Measurements from ENCODE around the gene ACCS. TPM values are rescaled to one million over a fixed set of nuclear protein-coding genes. Genes with fewer than 3 reads are reported as not detected.
A peak's percentile ranks its signal among the peaks of the same experiment; 100 is the strongest.

ACCS gene
- total RNA-seq, 4 donors from 2014 or later, result 0.58 to 4.0 (median 1.8) TPM

GRCh38 chr11:44108260-44108659 lies 42.2 kb downstream of the ACCS start:
- no peaks in the 10 kb centered on the region for H3K9me3 ChIP-seq
- no peak overlapping the region for H3K4me3 ChIP-seq
- ATAC-seq (no peak), DNase-seq (no peak)
- intact Hi-C loops (cut with DNase I; ENCODE audit: low total_unique reads) (no loop called here), in situ Hi-C loops (cut with MboI; ENCODE audit: low sequenced_read_pairs in 4 of 4) (loop anchor here in 1 of 4 donors (10.0 to 25.0 kb wide), 2 partner anchors 179 to 427 kb away; no protein-coding TSS in a partner anchor)
- H3K4me1 ChIP-seq, result peaks cover 21 to 26% of the 10 kb centered on the region in 2 donors
- peaks cover 0 to 21% of the 10 kb centered on the region in 2 donors for H3K36me3 ChIP-seq
- H3K27ac ChIP-seq, result no peak overlapping the region
- TF ChIP-seq CTCF (IDR thresholded peaks at IDR 0.05 in 4 of 5, conservative IDR thresholded peaks at IDR 0.05 in 1 of 5) (no peak), POLR2A (IDR thresholded peaks at IDR 0.05) (no peak)
- no peaks in the 10 kb centered on the region for H3K27me3 ChIP-seq

- Histone ChIP-seq H3K36me3 (peaks cover 0 to 28% of the 10 kb centered on the region in 2 donors), H3K4me1 (peaks cover 29 to 43% of the 10 kb centered on the region in 2 donors), H3K4me3 (no peak overlapping the region), H3K27me3 (no peaks in the 10 kb centered on the region), H3K9me3 (no peaks in the 10 kb centered on the region), H3K27ac (no peak overlapping the region)
- in situ Hi-C loops (cut with MboI; ENCODE audit: low sequenced_read_pairs in 4 of 4), result loop anchor here in 1 of 4 donors (25.0 kb wide), 1 partner anchor 177 kb away; no protein-coding TSS in a partner anchor
- TF ChIP-seq POLR2A (IDR thresholded peaks at IDR 0.05) (no peak), CTCF (IDR thresholded peaks at IDR 0.05 in 4 of 5, conservative IDR thresholded peaks at IDR 0.05 in 1 of 5) (peak; percentile 56 to 80 (median 67))
- intact Hi-C loops (cut with DNase I; ENCODE audit: low total_unique reads), result loop anchor here (2.0 to 10.0 kb wide), 3 partner anchors 15 to 1625 kb away; partner anchors contain the start of gene EXT2
- ATAC-seq, result peak; percentile 27 to 50
- DNase-seq, result peak; percentile 20 to 50
Observed at GRCh38 chr11:44110231-44110679, 44.2 kb downstream of the ACCS start.

DNA sequence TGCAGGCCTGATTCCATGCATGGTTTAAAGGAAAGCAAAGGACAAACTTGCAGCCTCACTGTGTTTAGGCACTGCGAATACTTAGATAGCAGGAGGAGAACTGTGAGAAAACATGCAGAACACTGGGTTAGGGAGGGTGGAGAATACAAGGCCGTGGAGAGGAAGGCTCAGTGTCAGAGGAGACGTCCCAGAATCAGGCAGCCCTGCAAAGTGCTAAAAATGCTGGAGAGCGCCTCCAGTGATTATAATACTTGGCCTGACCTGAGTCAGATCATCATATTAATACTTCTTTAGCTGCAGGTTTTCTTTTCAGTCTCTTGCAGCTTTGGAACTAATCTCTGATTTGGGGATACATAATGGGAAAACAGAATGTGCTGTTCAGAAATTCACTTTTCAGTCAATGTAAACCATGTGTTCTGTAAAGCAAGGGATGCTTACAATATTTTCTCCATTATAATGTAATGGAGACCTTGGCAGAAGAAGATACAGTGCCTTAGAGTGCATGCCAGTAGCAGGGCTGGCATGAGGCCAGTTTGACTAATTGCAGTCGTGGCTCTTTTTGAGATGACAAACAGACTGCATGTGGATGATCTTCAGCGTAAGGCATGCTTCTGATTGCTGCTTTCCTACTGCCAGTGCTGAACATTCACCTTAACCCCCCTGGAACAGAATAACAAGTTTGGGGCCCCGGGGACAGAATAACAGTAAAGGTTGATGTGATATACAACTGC lies 46.2 kb downstream of the ACCS start:
- Histone ChIP-seq H3K36me3 (peaks cover 0 to 40% of the 10 kb centered on the region in 2 donors), H3K9me3 (no peaks in the 10 kb centered on the region), H3K27me3 (no peaks in the 10 kb centered on the region), H3K4me3 (no peak overlapping the region), H3K27ac (peak overlapping the region; percentile 51 to 81 (median 64)), H3K4me1 (peaks cover 38 to 57% of the 10 kb centered on the region in 2 donors)
- TF ChIP-seq CTCF (IDR thresholded peaks at IDR 0.05 in 4 of 5, conservative IDR thresholded peaks at IDR 0.05 in 1 of 5) (no peak), POLR2A (IDR thresholded peaks at IDR 0.05) (no peak)
- in situ Hi-C loops (cut with MboI; ENCODE audit: low sequenced_read_pairs in 4 of 4), result loop anchor here in 1 of 4 donors (25.0 kb wide), 1 partner anchor 175 kb away; no protein-coding TSS in a partner anchor
- ATAC-seq, result peak in 1 of 2 donors; percentile 62
- intact Hi-C loops (cut with DNase I; ENCODE audit: low total_unique reads), result loop anchor here (5.0 to 10.0 kb wide), 2 partner anchors 130 to 1623 kb away; no protein-coding TSS in a partner anchor
- peak in 1 of 2 donors; percentile 33 for DNase-seq

GRCh38 chr11:44113018-44113417 lies 46.9 kb downstream of the ACCS start:
- peaks cover 0 to 38% of the 10 kb centered on the region in 2 donors for H3K36me3 ChIP-seq
- ATAC-seq (no peak), DNase-seq (no peak)
- H3K9me3 ChIP-seq, result no peaks in the 10 kb centered on the region
- no peak overlapping the region for H3K4me3 ChIP-seq
- intact Hi-C loops (cut with DNase I; ENCODE audit: low total_unique reads), result loop anchor here (5.0 to 10.0 kb wide), 2 partner anchors 129 to 1622 kb away; no protein-coding TSS in a partner anchor
- H3K27ac ChIP-seq, result peak overlapping the region; percentile 51 to 81 (median 64)
- in situ Hi-C loops (cut with MboI; ENCODE audit: low sequenced_read_pairs in 4 of 4), result loop anchor here in 1 of 4 donors (25.0 kb wide), 1 partner anchor 174 kb away; no protein-coding TSS in a partner anchor
- TF ChIP-seq POLR2A (IDR thresholded peaks at IDR 0.05) (no peak), CTCF (IDR thresholded peaks at IDR 0.05 in 4 of 5, conservative IDR thresholded peaks at IDR 0.05 in 1 of 5) (no peak)
- no peaks in the 10 kb centered on the region for H3K27me3 ChIP-seq
- H3K4me1 ChIP-seq, result peaks cover 38 to 58% of the 10 kb centered on the region in 2 donors
